HL-60 (cell line): ENCODE measurements around the gene RPL13.

ENCODE experiments used
- DNase-seq, 2 experiments: peaks; one replicate each; pipeline ENCODE4 v3.0.0-alpha.2; 2010 to 2020; ENCODE audit warnings: low read depth in 1 of 2, low spot score in 1 of 2
- H3K27ac ChIP-seq: fragments of 250-450 bp; sonication (Bioruptor Pico); replicated peaks from 2 replicates; pipeline ENCODE4 v1.5.1; 2020; ENCODE audit warnings: mild to moderate bottlenecking, moderate library complexity
- H3K27me3 ChIP-seq: fragments of 250-450 bp; sonication (Bioruptor Pico); 2 replicates; pipeline ENCODE4 v1.5.1; 2021; ENCODE audit warnings: mild to moderate bottlenecking, moderate library complexity; ENCODE audit not compliant: insufficient read depth, poor library complexity, severe bottlenecking
- H3K4me3 ChIP-seq: replicated peaks from 2 replicates; pipeline ENCODE4 v1.5.1; 2011; ENCODE audit warnings: mild to moderate bottlenecking, control low read depth, low read length; ENCODE audit not compliant: insufficient read depth
- GABPA ChIP-seq: IDR thresholded peaks from 2 replicates; pipeline ENCODE4 v1.6.1; 2012; ENCODE audit warnings: low read depth
- POLR2AphosphoS5 ChIP-seq: IDR thresholded peaks from 2 replicates; pipeline ENCODE4 v1.6.1; 2012; ENCODE audit warnings: low read depth
- SPI1 ChIP-seq: IDR thresholded peaks from 2 replicates; pipeline ENCODE4 v1.6.1; 2012; ENCODE audit warnings: low read depth, mild to moderate bottlenecking, borderline replicate concordance
- TF ChIP-seq, protein P1 (sequence below): IDR thresholded peaks from one replicate; pipeline ENCODE4 v1.5.1; 2011; ENCODE audit warnings: low read length, control low read depth, inconsistent platforms; ENCODE audit not compliant: insufficient read depth
- TF ChIP-seq, protein P2 (sequence below): IDR thresholded peaks from 2 replicates; pipeline ENCODE4 v1.6.1; 2012; ENCODE audit warnings: low read depth; ENCODE audit not compliant: insufficient replicate concordance

RPL13 gene

DNA sequence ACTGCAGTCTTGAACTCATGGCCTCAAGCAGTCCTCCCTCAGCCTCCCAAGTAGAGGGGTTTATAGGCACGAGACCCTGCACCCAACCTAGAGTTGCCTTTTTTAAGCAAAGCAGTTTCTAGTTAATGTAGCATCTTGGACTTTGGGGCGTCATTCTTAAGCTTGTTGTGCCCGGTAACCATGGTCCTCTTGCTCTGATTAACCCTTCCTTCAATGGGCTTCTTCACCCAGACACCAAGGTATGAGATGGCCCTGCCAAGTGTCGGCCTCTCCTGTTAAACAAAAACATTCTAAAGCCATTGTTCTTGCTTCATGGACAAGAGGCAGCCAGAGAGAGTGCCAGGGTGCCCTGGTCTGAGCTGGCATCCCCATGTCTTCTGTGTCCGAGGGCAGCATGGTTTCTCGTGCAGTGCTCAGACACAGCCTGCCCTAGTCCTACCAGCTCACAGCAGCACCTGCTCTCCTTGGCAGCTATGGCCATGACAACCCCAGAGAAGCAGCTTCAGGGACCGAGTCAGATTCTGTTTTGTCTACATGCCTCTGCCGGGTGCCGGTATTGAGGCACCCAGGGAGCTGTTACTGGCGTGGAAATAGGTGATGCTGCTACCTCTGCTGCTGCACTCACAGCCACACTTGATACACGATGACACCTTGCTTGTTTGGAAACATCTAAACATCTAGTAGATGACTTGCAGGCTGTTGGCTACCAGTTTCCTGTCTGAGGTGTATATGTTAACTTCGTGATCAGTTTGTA, 3.3 kb downstream of the RPL13 start:
- Histone ChIP-seq H3K4me3 (peak overlapping the region; percentile 65), H3K27me3 (no peaks in the 10 kb centered on the region), H3K27ac (no peak overlapping the region; the same call in 1 of the 2 replicates)
- TF ChIP-seq, protein P1, sequence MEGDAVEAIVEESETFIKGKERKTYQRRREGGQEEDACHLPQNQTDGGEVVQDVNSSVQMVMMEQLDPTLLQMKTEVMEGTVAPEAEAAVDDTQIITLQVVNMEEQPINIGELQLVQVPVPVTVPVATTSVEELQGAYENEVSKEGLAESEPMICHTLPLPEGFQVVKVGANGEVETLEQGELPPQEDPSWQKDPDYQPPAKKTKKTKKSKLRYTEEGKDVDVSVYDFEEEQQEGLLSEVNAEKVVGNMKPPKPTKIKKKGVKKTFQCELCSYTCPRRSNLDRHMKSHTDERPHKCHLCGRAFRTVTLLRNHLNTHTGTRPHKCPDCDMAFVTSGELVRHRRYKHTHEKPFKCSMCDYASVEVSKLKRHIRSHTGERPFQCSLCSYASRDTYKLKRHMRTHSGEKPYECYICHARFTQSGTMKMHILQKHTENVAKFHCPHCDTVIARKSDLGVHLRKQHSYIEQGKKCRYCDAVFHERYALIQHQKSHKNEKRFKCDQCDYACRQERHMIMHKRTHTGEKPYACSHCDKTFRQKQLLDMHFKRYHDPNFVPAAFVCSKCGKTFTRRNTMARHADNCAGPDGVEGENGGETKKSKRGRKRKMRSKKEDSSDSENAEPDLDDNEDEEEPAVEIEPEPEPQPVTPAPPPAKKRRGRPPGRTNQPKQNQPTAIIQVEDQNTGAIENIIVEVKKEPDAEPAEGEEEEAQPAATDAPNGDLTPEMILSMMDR, result no peak
- TF ChIP-seq GABPA, result no peak
- TF ChIP-seq POLR2AphosphoS5, result no peak; the same call in 1 of the 2 replicates
- TF ChIP-seq SPI1, result no peak
- TF ChIP-seq, protein P2, sequence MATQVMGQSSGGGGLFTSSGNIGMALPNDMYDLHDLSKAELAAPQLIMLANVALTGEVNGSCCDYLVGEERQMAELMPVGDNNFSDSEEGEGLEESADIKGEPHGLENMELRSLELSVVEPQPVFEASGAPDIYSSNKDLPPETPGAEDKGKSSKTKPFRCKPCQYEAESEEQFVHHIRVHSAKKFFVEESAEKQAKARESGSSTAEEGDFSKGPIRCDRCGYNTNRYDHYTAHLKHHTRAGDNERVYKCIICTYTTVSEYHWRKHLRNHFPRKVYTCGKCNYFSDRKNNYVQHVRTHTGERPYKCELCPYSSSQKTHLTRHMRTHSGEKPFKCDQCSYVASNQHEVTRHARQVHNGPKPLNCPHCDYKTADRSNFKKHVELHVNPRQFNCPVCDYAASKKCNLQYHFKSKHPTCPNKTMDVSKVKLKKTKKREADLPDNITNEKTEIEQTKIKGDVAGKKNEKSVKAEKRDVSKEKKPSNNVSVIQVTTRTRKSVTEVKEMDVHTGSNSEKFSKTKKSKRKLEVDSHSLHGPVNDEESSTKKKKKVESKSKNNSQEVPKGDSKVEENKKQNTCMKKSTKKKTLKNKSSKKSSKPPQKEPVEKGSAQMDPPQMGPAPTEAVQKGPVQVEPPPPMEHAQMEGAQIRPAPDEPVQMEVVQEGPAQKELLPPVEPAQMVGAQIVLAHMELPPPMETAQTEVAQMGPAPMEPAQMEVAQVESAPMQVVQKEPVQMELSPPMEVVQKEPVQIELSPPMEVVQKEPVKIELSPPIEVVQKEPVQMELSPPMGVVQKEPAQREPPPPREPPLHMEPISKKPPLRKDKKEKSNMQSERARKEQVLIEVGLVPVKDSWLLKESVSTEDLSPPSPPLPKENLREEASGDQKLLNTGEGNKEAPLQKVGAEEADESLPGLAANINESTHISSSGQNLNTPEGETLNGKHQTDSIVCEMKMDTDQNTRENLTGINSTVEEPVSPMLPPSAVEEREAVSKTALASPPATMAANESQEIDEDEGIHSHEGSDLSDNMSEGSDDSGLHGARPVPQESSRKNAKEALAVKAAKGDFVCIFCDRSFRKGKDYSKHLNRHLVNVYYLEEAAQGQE, result no peak
- peak in 1 of 2 experiments; percentile 12 for DNase-seq

DNA sequence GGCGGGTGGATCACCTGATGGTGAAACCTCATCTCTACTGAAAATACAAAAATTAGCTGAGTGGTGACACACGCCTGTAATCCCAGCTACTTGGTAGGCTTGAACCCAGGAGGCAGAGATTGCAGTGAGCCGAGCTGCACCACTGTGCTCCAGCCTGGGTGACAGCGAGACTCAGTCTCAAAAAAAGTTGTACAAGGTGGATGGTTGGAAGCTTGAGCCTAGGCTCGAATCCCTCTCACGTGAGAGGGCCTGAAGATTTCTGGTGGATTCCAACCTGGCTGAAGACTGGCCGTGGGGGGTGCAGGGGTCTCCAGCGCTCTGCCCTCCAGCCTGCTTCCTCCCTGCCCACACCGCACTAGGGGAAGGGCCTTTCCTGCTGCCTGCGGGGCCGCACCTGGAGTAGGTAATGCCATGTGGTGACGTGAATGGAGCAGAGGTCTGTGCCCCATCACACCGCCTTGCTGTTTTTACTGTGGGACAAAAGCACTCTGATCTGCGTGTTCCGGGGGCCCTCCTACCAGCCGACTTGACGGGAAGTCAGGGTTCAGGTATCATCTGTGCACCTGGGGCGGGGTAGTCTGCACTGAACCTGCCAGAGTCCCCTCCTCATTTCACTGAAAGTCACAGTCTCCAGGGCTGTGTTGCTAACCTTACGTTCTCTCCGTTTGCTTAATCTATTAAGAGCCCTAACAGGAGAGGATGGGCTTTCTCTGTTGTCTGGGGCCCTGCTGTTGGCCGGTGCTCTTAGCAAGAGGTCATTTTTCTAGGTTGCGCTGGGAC, 4.2 kb downstream of the RPL13 start:
- Histone ChIP-seq H3K4me3 (no peak overlapping the region), H3K27ac (no peak overlapping the region), H3K27me3 (no peaks in the 10 kb centered on the region)
- peak; percentile 76 for TF ChIP-seq POLR2AphosphoS5
- no peak for TF ChIP-seq SPI1
- DNase-seq, result peak; percentile 17 to 26

DNA sequence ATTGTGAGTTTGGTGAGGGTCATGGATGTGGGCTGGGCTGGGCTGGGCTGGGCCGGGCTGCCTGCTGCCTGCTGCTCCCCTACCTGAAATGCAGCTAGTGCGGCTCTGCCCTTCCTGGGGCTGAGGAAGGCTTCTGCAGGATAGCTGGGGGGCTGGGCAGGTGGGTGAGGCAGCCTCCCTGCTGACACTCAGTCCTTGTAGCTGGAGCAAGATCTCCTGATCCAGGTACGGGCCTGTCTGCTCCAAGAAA, 4.7 kb downstream of the RPL13 start:
- TF ChIP-seq, protein P2, result no peak
- TF ChIP-seq GABPA (no peak), POLR2AphosphoS5 (no peak), SPI1 (no peak)
- TF ChIP-seq, protein P1, result no peak
- Histone ChIP-seq H3K27ac (no peak overlapping the region), H3K4me3 (no peak overlapping the region), H3K27me3 (no peaks in the 10 kb centered on the region)
- no peak for DNase-seq

DNA sequence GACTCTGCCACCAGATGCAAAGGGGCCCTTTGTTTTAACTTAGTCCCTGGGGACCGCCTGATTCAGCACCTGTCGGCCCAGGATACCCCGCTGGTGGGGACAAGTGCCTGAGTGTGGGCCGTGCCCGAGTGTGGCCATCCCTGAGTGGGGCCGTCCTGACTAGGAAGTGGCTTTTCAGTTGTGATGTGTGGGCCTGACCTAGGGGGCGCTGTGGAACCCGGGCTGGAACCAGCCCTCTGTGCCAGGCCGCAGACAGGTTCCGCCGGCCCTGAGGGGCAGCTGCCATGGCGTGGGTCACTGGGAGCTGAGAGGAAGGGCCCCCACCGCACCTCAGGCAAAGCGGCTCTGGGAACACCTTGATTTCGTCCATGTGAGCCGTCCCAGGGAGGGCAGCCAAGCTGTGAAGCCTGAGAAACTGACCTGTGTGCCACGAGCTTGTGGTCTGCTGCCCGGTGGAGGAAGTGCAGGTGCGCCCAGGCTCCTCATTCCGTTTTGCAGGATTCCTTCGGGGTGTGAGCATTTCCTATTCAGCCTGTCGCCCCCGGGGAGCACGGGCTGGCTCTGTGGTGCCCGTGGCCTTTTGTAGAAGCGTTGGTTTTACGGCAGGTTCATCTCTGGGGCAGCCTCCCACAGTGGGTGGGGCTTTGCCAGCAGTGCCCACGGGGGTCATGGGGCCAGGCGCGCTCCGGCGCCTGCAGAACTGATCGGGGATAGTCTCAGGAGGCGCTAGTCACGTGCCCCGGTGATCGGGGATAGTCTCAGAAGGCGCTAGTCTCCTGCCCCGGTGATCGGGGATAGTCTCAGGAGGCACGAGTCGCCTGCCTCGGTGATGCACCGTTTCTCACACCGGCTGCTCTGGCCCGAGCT, 5.3 kb downstream of the RPL13 start:
- no peak for TF ChIP-seq GABPA
- TF ChIP-seq, protein P1, result peak; percentile 22
- TF ChIP-seq, protein P2, result no peak
- 0 out of 2 replicates have a peak, but pooled peaks have one; percentile 42 for TF ChIP-seq POLR2AphosphoS5
- Histone ChIP-seq H3K4me3 (no peak overlapping the region), H3K27me3 (no peaks in the 10 kb centered on the region), H3K27ac (no peak overlapping the region)
- peak; percentile 44 to 61 for DNase-seq
